NT2/D1 (cell line): Measurements from ENCODE around the gene SRP14.

Experiments
- DNase-seq: peaks from one replicate; pipeline ENCODE4 v3.0.0-alpha.2; 2011; ENCODE audit warnings: low read depth, low spot score
- H3K27me3 ChIP-seq: 2 replicates; pipeline ENCODE4 v1.6.0; 2011; ENCODE audit warnings: mild to moderate bottlenecking; ENCODE audit not compliant: insufficient read length, insufficient read depth
- H3K36me3 ChIP-seq: 2 replicates; pipeline ENCODE4 v1.6.1; 2011; ENCODE audit warnings: mild to moderate bottlenecking, low read length, mixed read lengths; ENCODE audit not compliant: insufficient read depth, insufficient read length
- H3K4me1 ChIP-seq: 2 replicates; pipeline ENCODE4 v1.5.1; 2011; ENCODE audit not compliant: insufficient read depth, insufficient read length
- H3K4me3 ChIP-seq: 2 replicates; pipeline ENCODE4 v1.5.1; 2011; ENCODE audit warnings: low read depth; ENCODE audit not compliant: insufficient read length
- H3K9ac ChIP-seq: 2 replicates; pipeline ENCODE4 v1.6.0; 2011; ENCODE audit warnings: low read depth; ENCODE audit not compliant: insufficient read length
- H3K9me3 ChIP-seq: 2 replicates; pipeline ENCODE4 v1.5.1; 2011; ENCODE audit warnings: mild to moderate bottlenecking, low read length; ENCODE audit not compliant: insufficient read depth
- SUZ12 ChIP-seq: IDR thresholded peaks from 2 replicates; pipeline ENCODE4 v1.6.1; 2011; ENCODE audit not compliant: insufficient read length, insufficient read depth; ENCODE audit errors: extremely low read depth
- YY1 ChIP-seq: IDR thresholded peaks from 2 replicates; pipeline ENCODE4 v1.6.1; 2011; ENCODE audit not compliant: insufficient read length, insufficient read depth
- ZNF274 ChIP-seq: IDR thresholded peaks from 2 replicates; pipeline ENCODE4 v1.6.1; 2011; ENCODE audit warnings: mild to moderate bottlenecking, low read depth, low read length

SRP14 gene

DNA sequence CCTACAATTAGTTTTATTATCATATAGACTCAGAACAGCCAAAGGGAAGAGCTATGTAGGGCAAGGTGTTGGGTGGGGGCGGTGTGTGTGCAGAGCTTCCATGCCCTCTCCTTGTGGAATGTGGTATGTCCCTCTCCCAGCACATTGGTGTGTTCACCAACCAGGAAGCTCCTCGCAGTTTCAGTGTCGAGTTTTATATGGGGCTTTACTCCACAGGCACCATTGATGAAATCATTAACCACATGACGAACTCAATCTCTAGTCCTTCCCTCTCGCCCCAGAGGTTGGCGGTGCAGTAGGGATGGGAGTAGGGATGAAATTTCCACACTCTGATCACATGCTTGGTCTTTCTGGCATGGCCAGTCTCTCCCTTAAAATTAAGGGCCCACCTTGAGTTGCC lies 13.6 kb upstream of the SRP14 start:
- H3K27me3 ChIP-seq: no peaks in the 10 kb centered on the region
- H3K4me3 ChIP-seq: no peak overlapping the region
- H3K4me1 ChIP-seq: peaks cover 23% of the 10 kb centered on the region
- TF ChIP-seq ZNF274: no peak
- TF ChIP-seq YY1: no peak
- no peak for TF ChIP-seq SUZ12
- no peak overlapping the region for H3K9ac ChIP-seq
- DNase-seq: no peak
- peaks cover 18% of the 10 kb centered on the region for H3K36me3 ChIP-seq
- no peaks in the 10 kb centered on the region for H3K9me3 ChIP-seq

DNA sequence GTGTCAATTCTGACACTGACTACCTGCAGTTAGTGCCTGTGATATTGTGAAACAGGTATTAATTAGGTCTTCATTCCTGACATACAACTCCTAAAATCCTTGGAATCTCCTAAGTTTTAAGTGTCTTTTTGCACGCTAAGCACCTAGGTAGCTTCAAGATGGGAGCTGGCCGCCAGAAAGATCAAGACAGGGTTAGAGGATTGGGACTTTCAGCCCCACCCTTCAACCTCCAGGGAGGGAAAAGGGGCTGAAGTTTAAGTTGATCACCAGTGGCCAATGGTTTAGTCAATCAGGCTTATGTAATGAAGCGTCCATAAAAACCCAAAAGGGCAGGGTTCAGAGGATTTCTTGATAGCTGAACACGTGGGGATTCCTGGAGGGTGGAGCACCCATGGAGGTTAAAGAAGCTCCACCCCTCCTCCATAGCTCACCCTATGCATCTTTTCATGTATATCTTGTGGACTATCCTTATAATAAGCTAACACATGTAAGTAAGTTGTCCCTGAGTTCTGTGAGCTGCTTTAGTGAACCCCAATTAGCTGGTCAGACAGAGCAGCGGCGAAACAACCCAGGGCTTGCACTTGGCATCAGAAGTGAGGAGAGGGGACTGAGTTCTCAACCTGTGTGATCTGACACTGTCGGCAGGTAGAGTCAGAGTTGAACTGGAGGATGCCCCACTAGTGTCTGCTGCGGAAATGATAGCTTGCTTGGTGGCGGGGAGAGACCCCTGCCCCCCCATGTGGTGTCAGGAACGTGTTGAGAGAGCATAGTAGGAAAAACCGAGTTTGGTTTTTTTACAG lies 12.8 kb upstream of the SRP14 start:
- peaks cover 25% of the 10 kb centered on the region for H3K4me1 ChIP-seq
- H3K9ac ChIP-seq: no peak overlapping the region
- no peaks in the 10 kb centered on the region for H3K27me3 ChIP-seq
- DNase-seq: no peak
- no peaks in the 10 kb centered on the region for H3K9me3 ChIP-seq
- TF ChIP-seq ZNF274 (no peak), SUZ12 (no peak), YY1 (no peak)
- H3K36me3 ChIP-seq: peaks cover 18% of the 10 kb centered on the region
- no peak overlapping the region for H3K4me3 ChIP-seq

DNA sequence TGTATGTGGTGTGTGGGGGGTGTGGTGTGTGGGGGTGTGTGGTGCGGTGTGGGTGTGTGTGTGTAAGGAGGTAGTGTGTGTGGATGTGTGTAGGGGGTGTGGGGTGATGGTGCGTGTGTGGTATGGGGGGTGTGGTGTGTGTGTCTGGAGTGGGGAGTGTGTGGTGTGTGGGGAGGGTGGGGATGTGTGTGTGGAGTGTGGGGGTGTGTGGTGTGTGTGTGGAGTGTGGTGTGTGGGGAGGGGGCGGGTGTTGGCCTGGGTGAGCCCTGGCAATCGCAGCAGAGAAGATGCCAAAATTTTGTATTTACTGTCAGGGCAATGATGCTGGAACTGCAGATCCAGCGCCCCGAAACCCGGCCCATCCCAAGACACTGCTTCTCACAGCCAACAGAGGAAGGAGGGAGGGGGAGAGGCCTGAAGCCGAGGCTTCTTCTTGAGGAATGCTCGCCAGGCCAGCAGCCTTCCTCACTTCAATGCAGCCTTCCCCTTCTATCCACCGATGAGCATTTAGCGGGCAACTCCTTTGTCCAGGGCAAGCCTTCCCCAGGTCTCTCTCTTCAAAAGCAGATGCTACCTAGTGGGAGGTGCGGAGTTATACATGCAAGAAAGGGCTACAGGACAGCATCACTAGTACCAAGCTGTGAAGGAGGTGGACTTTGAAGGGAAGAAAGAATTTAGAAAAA lies 11.9 kb upstream of the SRP14 start:
- no peak for TF ChIP-seq ZNF274
- TF ChIP-seq SUZ12: no peak
- TF ChIP-seq YY1: no peak
- DNase-seq: no peak
- no peak overlapping the region for H3K9ac ChIP-seq
- H3K9me3 ChIP-seq: no peaks in the 10 kb centered on the region
- H3K36me3 ChIP-seq: peaks cover 23% of the 10 kb centered on the region
- H3K27me3 ChIP-seq: no peaks in the 10 kb centered on the region
- no peak overlapping the region for H3K4me3 ChIP-seq
- H3K4me1 ChIP-seq: peaks cover 22% of the 10 kb centered on the region

DNA sequence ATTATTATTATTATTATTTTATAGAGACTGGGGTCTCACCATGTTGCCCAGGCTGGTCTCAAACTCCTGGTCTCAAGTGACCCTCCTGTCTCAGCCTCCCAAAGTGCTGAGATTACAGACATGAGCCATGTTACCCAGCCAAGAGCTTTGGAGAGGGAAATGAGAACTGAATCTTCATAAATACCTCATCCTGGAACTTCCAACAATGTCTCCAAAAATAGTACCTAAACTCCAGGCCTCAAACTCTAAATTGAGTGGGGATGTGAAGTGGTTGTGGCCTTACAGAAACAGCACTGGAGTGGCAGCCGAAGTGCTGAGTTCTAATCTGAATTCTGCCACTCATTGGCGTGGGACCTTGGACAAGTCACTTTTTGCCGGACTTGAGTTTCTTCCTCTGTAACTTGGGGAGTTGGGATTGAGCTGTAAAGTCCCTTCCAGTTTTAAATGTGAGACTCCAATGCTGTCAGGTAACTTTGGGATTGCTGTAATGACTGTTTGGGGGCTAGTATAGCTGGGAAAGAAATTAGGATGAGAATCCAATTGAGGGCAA lies 10.0 kb upstream of the SRP14 start:
- peaks cover 11% of the 10 kb centered on the region for H3K4me1 ChIP-seq
- no peak for TF ChIP-seq ZNF274
- TF ChIP-seq SUZ12: no peak
- no peak for TF ChIP-seq YY1

DNA sequence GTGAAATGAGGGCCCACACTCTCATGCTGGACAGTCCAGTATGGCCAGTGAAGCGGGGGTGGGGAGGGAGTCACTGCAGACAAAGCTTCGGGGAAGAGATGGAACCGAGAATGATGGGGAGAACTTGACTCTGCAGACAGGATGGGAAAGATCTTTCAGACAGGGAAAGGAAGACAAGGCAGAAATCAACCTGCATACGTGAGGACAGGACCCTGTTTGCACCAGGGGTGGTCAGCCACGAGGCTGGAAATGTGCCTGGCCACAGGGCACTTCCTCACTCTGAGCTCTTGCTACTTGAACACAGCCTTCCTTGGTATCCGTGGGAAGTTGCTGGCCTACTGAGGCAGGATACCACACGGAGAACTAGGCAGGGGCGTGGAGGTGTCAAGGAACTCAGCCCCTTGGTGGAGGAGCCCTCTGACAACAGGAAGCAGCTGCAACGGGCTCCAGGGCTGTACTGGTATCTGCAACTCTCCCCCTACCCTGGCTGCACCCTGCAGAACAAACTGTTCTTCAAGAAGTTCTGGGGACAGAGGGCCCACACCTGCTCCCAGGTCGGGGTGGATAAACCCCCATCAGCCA lies 9.3 kb upstream of the SRP14 start:
- Histone ChIP-seq H3K4me1 (peaks cover 11% of the 10 kb centered on the region), H3K9ac (peak overlapping the region; percentile 26), H3K9me3 (no peaks in the 10 kb centered on the region), H3K4me3 (no peak overlapping the region), H3K36me3 (peaks cover 16% of the 10 kb centered on the region), H3K27me3 (no peaks in the 10 kb centered on the region)
- TF ChIP-seq ZNF274: no peak
- TF ChIP-seq SUZ12: no peak
- no peak for TF ChIP-seq YY1
- no peak for DNase-seq

More for the DNA sequence above, 10.0 kb upstream of the SRP14 start:
- Histone ChIP-seq H3K27me3 (no peaks in the 10 kb centered on the region), H3K36me3 (peaks cover 20% of the 10 kb centered on the region), H3K9ac (no peak overlapping the region), H3K9me3 (no peaks in the 10 kb centered on the region), H3K4me3 (no peak overlapping the region)
- DNase-seq: no peak

DNA sequence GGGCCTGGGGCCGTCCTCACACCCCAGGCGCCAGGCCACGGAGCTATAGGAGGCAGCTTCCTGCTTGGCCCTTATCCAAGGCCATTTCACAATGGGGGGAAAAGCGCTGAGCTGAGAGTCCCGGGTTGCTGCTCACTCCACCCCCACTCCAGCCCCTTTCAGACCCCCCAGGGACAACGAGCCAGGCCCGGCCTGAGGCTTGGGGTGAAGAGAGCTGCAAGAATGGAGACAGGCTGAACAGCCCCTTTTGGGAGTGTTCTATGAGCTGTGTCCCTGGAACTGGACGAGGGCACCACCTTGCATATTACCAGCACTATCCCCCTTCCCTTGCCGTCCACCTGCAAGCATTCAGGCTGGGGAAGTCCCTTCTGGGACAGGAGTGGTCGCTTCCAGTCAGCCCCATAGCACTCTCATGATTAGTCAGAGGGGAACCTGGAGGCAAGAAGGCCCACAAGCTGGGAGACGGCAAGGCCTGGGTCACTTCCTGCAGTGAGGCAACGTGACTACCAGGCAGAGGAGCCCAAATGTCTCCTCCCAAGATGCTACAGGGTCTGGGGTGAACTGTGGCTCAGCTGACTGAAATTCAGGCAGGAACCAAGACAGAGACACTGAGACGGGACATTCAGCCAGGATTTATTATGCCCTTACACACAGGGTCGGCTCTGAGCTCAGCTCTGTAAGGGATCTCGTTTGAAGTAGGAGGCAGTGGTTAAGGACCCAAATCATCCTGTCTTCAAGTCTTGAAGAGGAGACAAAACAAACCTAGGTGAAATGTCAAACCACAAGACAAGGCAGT lies 8.6 kb upstream of the SRP14 start:
- Histone ChIP-seq H3K9ac (peak overlapping the region; percentile 26), H3K27me3 (no peaks in the 10 kb centered on the region), H3K4me3 (no peak overlapping the region), H3K4me1 (peaks cover 11% of the 10 kb centered on the region), H3K36me3 (peaks cover 19% of the 10 kb centered on the region), H3K9me3 (no peaks in the 10 kb centered on the region)
- no peak for DNase-seq
- TF ChIP-seq SUZ12 (no peak), ZNF274 (no peak), YY1 (no peak)
